OCI-LY3 (cell line): ENCODE measurements around the gene PIK3CD.
"Not testable (repeated sequence)": the region's sequence is repeated elsewhere in the genome, so short reads cannot be mapped to it uniquely, and the experiment has no call there.

Source experiments
- H2AFZ ChIP-seq: fragments of 200-600, 300-600 bp; shearing (Covaris generic); 2 replicates; pipeline ENCODE4 v1.6.0; 2014; ENCODE audit warnings: antibody characterized with exemption, low read depth, low read length
- H3K27ac ChIP-seq: fragments of 200-600, 300-600 bp; sonication (generic); 2 replicates; pipeline ENCODE4 v1.5.1; 2014; ENCODE audit warnings: mild to moderate bottlenecking, low read length, moderate library complexity, mixed read lengths
- H3K27me3 ChIP-seq: fragments of 200-600, 300-600 bp; sonication (generic); 2 replicates; pipeline ENCODE4 v1.6.1; 2014; ENCODE audit warnings: low read depth, low read length, mixed read lengths
- H3K36me3 ChIP-seq: fragments of 200-600, 300-600 bp; sonication (generic); replicated peaks from 2 replicates; pipeline ENCODE3; 2014; ENCODE audit warnings: low read depth, low read length, mixed read lengths
- H3K4me1 ChIP-seq: fragments of 300-600, 200-600 bp; sonication (generic); 2 replicates; pipeline ENCODE4 v1.6.1; 2014; ENCODE audit warnings: low read length, mixed read lengths
- H3K4me2 ChIP-seq: fragments of 200-600, 300-600 bp; sonication (generic); 2 replicates; pipeline ENCODE4 v1.6.1; 2014; ENCODE audit warnings: low read length, mixed read lengths
- H3K4me3 ChIP-seq: fragments of 300-600, 200-600 bp; sonication (generic); 2 replicates; pipeline ENCODE4 v1.5.1; 2014; ENCODE audit warnings: antibody characterized with exemption, mild to moderate bottlenecking, low read length, moderate library complexity
- H3K79me2 ChIP-seq: fragments of 300-600, 200-600 bp; shearing (Covaris generic); 2 replicates; pipeline ENCODE4 v1.6.1; 2014; ENCODE audit warnings: mild to moderate bottlenecking, low read length, mixed read lengths
- H3K9ac ChIP-seq: fragments of 300-600, 200-600 bp; shearing (Covaris generic); 2 replicates; pipeline ENCODE4 v1.6.0; 2014; ENCODE audit warnings: mild to moderate bottlenecking, low read length, moderate library complexity
- H3K9me3 ChIP-seq: fragments of 200-600, 300-600 bp; shearing (Covaris generic); 2 replicates; pipeline ENCODE4 v1.6.1; 2014; ENCODE audit warnings: low read length, mixed read lengths; ENCODE audit not compliant: insufficient read depth
- H4K20me1 ChIP-seq: fragments of 200-600, 300-600 bp; sonication (generic); 2 replicates; pipeline ENCODE4 v1.6.1; 2016; ENCODE audit warnings: low read length, mixed read lengths; ENCODE audit not compliant: insufficient read depth
- CTCF ChIP-seq: fragments of 200-600, 300-600 bp; sonication (generic); IDR thresholded peaks from 2 replicates; pipeline ENCODE4 v1.5.1; 2014; ENCODE audit warnings: antibody characterized with exemption, low read length, low read depth
- EZH2phosphoT487 ChIP-seq: fragments of 200-600 bp; shearing (Covaris generic); IDR thresholded peaks from 2 replicates; pipeline ENCODE4 v1.6.1; 2018; ENCODE audit warnings: antibody characterized with exemption, mixed run types, low read depth

PIK3CD gene

GRCh38 chr1:9761855-9762254, 110.3 kb downstream of the PIK3CD start:
- Histone ChIP-seq H3K4me1 (no peaks in the 10 kb centered on the region), H4K20me1 (0 out of 2 replicates have a peak, but pooled peaks cover 8% of the 10 kb centered on the region), H3K27ac (no peak overlapping the region), H3K4me2 (no peak overlapping the region), H3K27me3 (no peaks in the 10 kb centered on the region), H2AFZ (no peak overlapping the region), H3K9me3 (no peaks in the 10 kb centered on the region), H3K79me2 (peaks cover 35% of the 10 kb centered on the region), H3K4me3 (no peak overlapping the region), H3K36me3 (no peaks in the 10 kb centered on the region), H3K9ac (no peak overlapping the region)
- TF ChIP-seq CTCF, result no peak
- no peak for TF ChIP-seq EZH2phosphoT487

GRCh38 chr1:9762446-9762845, 110.9 kb downstream of the PIK3CD start:
- H3K79me2 ChIP-seq, result peaks cover 36% of the 10 kb centered on the region
- H3K27me3 ChIP-seq, H3K4me2 ChIP-seq, H4K20me1 ChIP-seq, H2AFZ ChIP-seq, H3K9ac ChIP-seq, H3K36me3 ChIP-seq, H3K9me3 ChIP-seq, H3K4me3 ChIP-seq, H3K4me1 ChIP-seq, H3K27ac ChIP-seq: not testable (repeated sequence)

- no peak for TF ChIP-seq CTCF
- no peak for TF ChIP-seq EZH2phosphoT487
- Histone ChIP-seq H3K4me3 (no peak overlapping the region), H3K27me3 (no peaks in the 10 kb centered on the region), H3K4me2 (no peak overlapping the region), H2AFZ (no peak overlapping the region), H3K27ac (no peak overlapping the region), H3K36me3 (no peaks in the 10 kb centered on the region), H3K79me2 (peaks cover 31% of the 10 kb centered on the region), H3K9me3 (no peaks in the 10 kb centered on the region), H4K20me1 (peaks cover 12% of the 10 kb centered on the region; the same call in 1 of the 2 replicates), H3K9ac (no peak overlapping the region), H3K4me1 (no peaks in the 10 kb centered on the region)
Observed at GRCh38 chr1:9763914-9764313, 112.4 kb downstream of the PIK3CD start.

- Histone ChIP-seq H4K20me1 (peaks cover 14% of the 10 kb centered on the region; the same call in 1 of the 2 replicates), H3K9ac (no peak overlapping the region), H3K79me2 (peaks cover 30% of the 10 kb centered on the region), H3K9me3 (no peaks in the 10 kb centered on the region), H3K27ac (no peak overlapping the region), H3K4me3 (no peak overlapping the region), H3K27me3 (no peaks in the 10 kb centered on the region), H3K4me1 (no peaks in the 10 kb centered on the region), H3K36me3 (no peaks in the 10 kb centered on the region), H2AFZ (no peak overlapping the region), H3K4me2 (no peak overlapping the region)
- TF ChIP-seq EZH2phosphoT487 (no peak), CTCF (no peak)
Observed at GRCh38 chr1:9764550-9764949, 113.0 kb downstream of the PIK3CD start.
